AG08396 (cell line): Measurements from ENCODE around the gene FNDC11.
"Not testable (repeated sequence)": the region's sequence is repeated elsewhere in the genome, so short reads cannot be mapped to it uniquely, and the experiment has no call there.

ENCODE experiments used
- DNase-seq: peaks from one replicate; pipeline ENCODE4 v3.0.0; 2012; ENCODE audit warnings: low spot score, mixed read lengths

FNDC11 gene

DNA sequence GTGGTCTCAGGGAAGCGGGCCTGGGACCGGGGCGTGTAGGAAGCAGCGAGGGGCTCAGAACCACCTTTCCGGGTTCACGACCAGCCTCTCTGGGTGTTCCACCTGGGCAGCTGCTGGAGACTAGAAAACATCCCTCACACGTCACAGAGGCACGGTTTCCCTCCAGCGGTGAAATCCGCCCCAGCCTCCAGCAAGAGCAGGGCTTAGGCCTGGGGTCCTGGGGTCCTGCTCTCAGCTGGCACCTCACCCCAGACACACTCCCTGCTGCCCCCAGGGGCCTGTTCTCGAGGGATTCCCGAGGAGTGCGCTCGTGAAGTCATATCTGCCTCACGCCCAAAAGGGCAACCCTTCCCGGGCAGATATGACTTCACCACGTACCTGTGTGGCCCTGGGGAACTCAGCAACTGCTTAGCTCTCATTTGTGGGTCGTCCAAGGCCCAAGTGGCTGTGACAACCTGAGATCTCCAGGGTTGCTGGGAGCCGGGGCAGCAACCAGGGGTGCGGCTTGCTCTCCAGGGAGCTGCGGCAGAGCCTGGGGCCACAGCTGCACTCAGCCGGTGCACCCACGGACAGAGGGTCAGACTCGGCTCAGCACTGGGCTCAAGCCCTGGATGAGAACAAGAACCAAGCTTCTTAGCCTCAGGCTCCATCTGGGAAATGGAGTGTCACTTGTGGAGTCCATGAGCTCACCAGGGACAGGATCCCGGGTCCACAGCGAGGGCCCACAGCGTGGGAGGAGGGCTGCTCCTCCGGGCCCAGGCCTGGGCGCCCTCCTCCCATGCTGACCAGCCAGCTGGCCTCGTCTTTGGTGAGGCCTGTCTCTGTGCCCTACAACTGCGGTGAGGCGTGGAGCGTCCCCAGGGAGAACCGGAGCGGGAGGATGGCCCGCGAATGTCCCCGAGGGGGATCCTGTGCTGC is 661 bp downstream of the FNDC11 start:
- no peak for DNase-seq

DNA sequence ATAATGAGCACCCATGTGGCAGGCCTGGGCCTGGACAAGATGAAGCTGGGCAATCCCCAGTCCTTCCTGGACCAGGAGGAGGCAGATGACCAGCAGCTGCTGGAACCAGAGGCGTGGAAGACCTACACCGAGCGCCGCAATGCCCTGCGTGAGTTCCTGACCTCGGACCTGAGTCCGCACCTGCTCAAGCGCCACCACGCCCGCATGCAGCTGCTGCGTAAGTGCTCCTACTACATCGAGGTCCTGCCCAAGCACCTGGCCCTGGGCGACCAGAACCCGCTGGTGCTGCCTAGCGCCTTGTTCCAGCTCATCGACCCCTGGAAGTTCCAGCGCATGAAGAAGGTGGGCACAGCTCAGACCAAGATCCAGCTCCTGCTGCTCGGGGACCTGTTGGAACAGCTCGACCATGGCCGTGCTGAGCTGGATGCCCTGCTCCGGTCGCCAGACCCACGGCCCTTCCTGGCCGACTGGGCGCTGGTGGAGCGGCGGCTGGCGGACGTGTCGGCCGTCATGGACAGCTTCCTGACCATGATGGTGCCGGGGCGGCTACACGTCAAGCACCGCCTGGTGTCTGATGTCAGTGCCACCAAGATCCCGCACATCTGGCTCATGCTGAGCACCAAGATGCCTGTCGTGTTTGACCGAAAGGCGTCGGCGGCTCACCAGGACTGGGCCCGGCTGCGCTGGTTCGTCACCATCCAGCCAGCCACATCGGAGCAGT is 1.9 kb downstream of the FNDC11 start:
- no peak for DNase-seq

DNA sequence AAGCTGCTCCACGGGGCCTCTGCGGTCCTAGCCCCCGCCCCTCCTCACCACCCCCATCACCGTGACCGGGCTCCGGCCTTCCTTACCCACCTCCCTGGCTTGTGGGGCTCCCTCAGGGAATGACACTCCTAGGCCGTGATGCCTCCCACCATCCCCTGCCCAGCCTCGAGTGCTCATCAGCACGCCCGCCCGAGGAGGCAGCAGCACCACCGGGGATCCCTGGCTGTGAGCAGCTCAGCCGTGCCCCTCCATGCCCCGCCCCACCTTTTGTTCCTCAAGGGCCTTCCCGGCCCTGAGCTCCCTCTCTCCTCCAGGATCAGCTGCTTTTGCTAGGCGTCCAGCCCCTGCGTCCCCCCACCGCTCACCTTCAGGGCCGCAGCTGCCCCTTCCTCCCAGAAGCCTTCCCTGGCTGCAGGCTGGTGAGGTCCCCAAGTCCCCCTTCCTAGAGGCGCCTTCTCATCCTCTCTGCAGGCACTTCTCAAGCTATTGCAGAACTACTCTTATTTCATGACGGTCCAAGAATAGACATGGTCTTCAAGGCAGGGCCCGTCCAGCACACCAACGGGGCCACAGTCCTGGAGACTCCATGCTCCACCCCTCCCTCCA is 3.0 kb downstream of the FNDC11 start:
- no peak for DNase-seq

DNA sequence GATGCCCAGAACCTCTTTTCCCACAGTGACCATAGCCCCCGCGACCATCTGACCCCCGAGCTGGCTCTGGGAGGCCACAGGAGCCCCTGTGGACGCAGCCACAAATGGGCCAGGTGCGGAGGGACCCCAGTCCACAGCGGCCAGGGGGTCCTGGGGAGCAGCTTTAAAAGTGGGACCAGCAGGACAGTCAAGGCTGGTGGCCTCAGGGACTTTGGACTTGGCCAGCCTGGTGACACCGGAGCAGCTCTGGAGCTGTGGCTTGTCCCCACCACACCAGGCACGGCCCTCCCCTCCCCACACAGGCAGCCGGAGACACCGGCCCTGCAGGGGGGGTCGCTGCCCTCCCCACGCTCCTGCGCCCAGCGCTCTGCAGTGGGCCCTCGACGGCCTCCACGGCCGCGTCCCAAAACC is 3.5 kb downstream of the FNDC11 start:
- no peak for DNase-seq

DNA sequence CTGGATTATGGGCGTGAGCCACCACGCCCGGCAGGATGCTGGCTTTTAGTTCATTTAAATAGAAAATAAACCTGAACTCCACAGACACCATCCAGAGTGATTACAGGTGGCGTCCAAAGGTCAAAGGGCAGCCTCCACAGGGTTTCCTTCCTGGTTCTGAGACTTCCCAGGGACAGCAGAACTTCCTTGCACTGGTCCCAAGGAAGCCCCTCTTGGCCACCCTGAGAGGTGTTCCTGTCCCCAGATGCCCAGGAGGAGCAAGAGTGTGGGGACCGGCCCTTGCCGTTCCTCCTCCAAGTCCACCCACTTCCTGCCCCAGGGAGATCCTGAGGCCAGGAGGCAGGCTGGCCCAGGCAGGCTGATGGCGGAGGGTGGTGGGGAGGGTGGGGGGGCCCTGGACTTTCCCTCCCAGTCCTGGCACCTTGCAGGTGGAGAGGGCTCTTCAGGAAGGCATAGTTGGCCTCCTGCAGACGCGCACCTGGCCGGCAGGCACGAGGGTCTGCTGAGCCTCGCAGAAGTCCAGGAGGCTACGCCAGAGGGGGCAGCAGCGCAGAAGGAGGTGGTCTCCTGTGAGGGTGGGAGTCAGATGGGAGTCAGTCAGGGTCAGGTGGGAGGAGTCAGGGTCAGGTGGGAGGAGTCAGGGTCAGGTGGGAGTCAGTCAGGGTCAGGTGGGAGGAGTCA is 5.0 kb downstream of the FNDC11 start:
- no peak for DNase-seq

DNA sequence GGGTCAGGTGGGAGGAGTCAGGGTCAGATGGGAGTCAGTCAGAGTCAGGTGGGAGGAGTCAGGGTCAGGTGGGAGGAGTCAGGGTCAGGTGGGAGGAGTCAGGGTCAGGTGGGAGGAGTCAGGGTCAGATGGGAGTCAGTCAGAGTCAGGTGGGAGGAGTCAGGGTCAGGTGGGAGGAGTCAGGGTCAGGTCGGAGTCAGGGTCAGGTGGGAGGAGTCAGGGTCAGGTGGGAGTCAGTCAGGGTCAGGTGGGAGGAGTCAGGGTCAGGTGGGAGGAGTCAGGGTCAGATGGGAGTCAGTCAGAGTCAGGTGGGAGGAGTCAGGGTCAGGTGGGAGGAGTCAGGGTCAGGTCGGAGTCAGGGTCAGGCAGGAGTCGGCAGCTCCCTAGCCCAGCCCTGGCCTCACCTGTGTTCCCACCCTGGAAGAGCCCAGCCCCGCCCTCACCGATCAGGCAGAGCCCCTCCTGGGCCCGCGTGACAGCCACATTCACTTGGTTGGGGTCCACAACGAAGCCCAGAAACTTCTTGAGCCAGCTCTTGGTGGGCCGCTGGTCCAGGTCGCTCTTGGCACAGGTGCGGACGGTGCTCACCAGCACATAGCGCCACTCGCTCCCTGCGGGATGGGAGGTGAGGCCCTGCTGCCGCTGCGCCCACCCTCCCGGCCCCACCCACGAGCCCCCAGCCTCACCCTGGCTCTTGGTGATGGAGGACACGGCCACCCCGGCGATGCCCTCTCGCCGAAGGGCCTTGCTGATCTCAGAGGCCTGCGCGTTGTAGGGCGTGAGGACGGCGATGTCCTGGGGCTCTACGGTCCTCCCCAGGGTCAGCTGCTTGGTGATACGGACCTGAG is 5.8 kb downstream of the FNDC11 start:
- DNase-seq: not testable (repeated sequence)

DNA sequence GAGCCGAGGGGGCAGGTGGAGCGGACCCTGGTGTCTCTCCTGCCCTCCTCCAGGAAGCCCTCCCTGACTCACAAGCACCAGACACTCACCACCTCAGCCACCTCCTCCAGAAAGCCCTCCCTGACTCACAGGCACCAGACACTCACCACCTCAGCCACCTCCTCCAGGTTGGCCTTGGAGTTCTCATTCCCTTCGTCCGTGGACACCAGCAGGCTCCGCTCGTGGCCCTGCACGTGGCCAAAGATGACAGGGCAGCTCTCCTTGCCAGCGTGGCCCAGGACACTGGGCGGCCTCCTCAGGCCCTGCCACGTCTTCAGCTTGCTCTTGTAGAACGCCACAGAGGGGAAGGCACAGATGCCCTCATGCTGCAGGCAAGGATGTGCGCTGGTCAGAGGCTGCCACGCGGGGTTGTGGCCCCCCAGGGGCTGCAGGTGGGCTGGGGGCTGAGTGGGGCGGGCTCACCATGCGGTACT is 6.4 kb downstream of the FNDC11 start:
- DNase-seq: no peak

DNA sequence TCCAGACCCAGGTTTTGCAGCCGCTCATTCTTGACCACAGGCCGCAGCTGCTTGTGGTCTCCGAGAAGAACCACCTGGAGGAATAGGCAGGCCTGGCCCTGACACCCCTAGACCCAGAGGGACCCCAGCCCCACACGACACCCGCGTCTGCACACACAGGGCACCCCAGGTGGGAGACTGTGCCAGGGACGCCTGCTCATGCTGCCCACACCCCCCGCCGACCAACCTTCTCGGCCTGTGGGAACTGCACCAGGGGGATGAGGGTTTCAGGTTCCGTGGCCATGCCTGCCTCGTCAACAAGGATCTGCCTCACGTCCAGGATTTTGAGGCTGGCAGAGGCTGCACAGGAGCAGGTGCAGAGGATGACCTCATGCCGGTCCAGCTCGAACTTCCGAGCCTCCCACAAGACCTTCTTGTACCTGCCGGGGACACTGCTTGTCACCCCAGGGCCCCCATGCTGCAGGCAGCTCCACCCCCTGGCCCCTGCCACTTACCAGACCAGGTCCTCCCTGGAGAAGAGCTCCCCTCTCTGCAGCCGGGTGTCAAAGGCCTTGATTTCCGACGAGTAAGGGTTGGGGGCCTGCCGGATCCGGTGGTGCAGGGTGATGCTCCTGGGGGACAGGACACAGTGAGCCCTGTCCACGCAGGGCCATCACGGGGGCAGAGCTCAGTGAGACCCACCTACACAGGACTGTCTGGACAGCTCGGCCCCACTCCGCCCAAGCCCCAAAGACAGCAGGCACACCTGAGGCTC is 7.1 kb downstream of the FNDC11 start:
- DNase-seq: no peak

DNA sequence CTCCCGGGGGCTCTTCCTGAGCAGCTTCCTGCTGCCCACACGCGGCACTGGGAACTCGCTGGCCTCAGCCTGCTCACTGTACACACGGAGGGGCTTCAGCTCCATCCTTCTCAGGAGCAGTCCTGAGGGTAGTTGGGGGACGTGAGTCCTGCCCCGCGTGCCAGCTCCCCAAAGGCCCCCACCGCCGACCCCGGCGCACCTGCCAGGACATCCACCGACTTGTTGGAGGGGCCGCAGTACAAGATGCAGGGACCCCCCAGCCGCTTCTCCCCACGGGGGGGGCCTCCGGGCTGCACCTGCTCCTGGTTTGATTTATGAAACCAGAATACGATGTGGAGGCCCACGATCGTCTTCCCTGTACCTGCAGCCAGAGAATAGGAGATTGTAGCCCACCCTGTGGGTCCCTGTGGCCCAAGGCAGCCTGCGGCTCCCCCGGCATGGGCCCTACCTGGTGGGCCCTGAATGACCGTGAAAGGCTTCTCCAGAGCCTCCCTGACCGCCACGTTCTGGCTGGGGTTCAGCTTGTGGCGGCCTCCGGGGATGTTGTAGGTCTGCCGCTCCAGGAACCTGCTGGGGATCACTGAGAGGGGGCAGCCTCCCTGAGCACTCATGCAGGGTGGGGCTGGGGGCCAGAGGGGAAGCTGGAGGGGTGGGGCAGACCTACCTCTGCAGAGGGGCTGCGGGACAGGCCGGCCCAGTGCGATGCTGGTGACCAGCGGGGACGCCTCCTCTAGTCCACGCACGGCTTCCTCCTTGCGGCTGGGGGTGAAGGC is 7.9 kb downstream of the FNDC11 start:
- DNase-seq: no peak

DNA sequence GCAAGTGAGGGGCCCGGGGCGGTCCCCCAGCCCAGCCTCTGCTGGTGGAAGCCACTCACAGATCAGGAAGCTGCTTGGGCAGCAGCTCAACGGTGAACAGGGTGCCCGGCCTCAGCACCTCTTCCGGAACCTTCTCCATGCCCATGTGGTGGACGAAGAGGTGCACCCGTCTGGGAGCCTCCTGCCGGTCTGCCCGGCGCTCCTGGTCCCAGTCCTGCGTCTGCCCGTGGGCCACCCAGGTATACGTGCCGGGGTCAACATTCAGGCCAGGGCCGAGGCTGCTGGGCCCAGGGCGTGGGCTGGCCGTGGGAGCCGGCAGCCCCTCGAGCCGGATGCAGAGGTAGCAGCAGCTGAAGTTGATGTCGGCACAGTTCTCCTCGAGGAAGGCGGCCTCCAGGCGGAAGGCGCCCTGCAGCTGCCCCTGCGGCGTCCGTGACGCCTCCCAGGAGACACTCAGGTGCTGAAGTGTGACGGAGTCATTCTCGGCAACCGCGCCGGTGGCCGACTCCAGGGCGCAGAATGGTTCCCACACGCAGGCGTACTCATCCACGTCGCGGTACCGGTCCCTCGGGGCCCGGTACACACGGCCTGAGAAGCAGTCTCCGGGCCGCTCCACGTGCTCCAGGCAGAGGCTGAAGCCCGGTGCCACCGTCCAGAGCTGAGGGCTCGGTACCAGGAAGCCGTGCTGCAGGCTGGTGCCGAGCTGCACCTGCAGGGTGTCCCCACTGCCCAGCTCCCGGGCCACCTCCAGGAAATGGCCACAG is 8.7 kb downstream of the FNDC11 start:
- DNase-seq: no peak

DNA sequence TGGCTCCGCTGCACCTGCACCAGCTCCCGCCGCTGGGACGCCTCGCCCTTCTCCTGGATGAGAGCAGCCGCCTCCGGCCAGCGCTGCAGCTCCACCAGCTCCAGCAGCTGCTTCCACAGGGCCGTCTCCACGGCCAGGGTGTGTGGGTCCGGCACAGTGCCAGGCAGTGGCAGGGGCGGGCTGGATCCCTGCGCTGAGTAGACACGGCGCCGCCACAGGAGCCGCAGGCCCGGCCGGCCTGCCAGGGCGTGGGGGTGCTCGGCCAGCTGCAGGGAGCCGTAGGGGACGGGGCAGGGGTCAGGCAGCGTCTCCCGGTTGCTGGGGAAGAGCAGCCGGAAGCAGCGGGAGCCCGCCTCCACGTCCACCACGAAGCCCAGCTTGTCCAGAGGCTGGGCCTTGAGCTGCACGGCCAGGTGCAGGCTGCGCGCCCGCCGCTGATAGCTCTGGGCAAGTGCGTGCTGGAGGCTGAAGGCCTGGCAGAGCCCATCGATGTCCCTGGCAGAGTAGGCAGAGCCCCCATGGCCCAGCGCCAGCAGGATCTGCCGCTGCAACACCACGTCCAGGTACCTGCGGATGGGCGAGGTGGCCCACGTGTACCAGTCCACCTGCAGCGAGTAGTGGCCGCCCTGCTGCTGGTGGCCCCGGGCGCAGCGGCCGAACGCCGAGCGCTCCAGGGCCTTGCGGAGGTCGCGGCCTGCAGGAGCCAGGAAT is 9.4 kb downstream of the FNDC11 start:
- no peak for DNase-seq

DNA sequence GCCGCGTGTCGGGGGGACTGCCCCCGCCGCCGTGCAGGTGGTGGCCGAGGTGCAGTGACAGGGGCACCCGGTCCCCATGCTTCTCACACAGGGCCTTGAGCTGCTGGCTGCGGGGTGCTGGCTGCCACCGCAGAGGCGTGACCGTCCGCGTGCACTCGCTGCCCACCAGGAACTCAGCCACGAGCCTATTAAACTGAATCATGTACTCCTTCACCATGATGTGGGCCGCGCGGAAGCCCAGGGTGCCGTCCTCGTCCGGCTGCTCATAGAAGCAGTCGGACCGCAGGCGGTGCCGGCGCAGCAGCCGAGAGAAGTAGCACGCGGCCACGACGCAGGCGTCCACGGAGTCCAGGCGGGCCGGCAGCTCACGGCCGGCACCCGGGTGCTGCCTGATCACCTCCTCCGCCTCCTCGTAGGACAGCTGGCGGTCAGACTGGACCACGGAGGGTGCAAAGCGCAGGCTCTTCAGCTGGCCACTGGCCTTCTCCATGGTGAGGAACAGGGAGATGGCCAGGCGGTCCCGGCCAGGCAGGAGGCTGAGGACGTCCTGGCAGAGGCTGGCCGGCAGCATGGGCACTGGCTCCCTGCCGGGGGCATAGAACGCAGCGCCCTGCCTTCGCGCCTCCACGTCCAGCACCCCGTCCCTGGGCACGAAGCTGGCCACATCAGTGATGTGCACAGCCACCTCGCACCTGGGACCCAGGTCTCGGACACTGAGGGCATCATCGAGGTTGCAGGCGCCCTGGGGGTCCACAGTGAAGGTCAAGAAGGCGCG is 10.3 kb downstream of the FNDC11 start:
- DNase-seq: no peak

DNA sequence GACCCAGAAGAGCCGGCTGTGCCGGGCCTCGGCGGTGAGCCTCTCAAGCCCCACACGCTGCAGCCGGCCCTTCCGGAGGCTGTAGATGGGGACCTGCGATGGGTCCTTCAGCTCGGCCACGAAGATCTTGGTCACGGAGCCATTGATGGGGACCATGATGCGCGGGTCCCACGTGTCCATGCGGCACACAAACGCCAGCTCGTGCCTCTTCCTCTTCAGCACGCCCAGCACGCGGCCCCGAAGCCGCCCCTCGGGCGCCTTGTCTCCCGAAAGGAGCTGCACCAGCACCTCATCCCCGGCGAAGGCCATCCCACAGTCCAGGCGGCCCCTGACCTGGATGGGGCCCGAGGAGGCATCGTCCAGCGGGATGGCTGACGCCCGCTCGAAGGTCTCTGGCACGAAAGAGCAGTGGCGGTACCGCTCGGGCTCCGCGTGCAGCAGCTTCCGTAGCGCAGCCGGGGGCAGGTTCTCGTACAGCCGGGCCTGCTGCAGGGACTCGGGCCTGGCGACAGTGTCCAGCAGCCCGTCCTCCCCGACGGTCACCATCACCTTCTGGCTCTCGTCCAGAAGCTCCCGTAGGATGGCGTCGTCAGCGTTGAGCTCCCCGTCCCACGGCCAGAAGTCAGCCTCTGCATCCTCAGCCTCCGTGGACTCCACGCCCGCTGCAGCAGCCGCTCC is 11.2 kb downstream of the FNDC11 start:
- no peak for DNase-seq

DNA sequence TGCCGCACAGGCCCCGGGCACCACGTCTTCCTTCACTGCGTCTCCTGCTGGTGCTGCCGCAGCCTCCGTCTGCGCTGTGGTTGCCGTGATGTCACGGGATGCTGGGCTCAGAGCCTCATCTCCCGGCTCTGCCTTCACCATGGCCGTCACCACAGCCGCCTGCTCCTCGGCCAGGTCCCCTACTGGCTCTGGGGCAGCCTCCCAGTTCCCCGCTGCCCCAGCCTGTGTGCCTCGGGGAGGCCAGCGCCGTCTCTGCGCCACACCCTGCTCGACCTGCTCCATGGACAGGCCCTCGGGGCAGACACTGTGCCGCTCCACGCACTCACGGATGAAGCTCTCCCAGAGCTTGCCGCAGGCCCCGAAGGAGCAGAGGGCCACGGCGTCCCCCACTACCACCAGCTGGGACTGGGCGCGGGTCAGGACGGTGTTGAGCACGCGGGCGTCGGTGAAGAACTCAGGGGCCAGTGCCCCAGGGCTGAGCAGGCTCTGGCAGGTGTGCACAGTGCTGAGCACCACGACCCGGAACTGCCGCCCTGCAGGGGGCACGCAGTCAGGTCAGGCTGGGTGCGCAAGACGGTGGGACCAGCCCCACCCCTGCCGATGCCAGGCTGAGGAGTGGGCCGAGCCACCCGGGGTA is 11.9 kb downstream of the FNDC11 start:
- DNase-seq: no peak

DNA sequence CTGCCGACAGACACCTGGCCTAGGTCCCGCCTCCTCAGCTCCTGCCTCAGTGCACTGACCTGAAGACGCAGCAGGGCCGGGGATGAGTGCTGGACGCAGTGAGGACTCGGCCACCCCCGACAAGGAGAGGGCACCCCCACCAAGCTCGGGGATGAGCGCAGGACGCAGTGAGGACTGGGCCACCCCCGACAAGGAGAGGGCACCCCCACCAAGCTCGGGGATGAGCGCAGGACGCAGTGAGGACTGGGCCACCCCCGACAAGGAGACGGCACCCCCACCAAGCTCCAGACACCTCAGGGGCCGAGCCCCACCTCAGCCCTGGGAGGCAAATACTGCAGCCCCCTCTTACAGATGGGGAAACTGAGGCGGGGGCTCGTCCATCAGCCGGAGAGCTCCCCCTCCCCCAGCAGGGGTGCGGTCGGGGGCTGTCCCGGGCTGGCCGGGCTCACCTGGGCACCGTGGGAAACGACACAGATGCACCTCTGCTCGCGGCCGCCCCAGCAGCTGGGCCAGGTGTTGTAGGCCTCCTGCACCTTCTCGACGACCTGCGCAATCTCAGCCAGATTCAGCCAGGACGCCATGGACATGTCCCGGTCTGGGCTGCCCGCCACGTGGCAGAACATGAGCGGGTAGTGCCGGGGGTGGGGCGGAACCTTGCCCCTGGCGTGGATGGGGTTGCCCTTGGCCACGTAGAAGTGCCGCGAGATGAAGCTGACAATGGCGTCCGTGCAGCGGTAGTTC is 12.6 kb downstream of the FNDC11 start:
- no peak for DNase-seq

DNA sequence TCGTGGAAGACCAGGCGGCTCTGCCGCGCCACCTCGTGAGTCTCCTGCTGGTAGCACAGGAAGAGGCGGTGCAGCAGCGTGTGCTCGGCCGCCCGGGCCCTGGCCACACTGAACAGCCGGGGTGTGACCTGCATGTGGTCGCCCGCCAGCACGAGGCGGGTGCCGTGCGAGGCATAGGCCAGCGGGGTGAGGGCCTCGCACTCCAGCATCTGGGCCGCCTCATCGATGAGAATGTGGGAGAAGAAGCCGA is 13.1 kb downstream of the FNDC11 start:
- DNase-seq: no peak
